ENCODE measurements around the gene BCL11B. TPM values are rescaled to one million over a fixed set of nuclear protein-coding genes. Genes with fewer than 3 reads are reported as not detected.
"Not testable (repeated sequence)": the region's sequence is repeated elsewhere in the genome, so short reads cannot be mapped to it uniquely, and the experiment has no call there.

The BCL11B gene
- total and polyA plus RNA-seq, 4 experiments from 2014 or later = 2.6 to 165 (median 87.3) TPM

DNA sequence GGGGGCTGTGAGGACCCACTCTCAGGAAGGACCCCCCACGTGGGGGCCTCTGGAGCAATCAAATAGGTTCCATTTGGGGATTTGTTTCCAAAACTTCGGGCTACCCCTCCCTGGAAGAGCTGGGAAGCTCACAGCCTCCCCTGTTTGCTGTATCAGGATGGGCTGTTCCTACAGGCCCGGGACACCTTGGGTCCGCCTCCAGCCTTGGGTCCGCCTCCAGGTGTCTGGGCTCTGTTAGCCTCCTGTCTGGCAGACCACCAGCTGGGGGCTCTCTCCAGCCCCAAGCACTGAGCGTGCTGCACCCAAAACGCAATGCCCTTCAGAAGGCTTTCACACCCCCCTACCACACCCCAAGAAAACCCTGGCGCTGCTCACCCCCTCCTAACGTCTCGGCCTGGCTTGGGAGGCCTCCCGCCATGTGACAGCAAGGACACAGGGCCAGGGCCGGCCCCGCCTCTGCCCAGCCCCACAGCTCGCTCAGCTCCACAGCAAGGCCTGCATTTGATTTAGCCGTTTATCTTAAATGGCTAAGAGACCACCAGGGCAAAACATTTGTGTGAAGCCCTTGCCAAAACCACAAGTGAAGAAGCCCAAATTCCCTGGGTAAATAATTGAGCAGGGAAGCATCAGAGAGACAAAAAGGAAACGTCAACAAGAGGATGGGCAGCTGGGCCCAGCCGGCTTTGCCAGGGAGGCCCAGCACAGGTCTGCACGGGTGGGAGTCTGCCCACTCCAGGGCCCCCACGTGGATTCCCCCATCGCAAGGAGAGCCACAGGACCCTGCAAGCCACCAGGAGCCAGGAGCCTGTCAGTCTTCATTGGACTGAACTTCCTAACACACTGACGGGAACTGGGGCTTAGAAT is 39.9 kb downstream of the BCL11B start:
- CTCF ChIA-PET (ENCODE audit: partially characterized antibody) = interaction anchor here (0.9 to 16.7 kb wide), 7 partner anchors 9 to 43 kb away, joined by 3 to 270 read pairs (median 7); partner anchors contain the start of gene BCL11B
- H3K27ac ChIP-seq (ENCODE audit: low read depth, low read length) = peak overlapping the region; percentile 98
- Mint-ChIP-seq H3K9me3 (peaks cover 0 to 17% (median 0%) of the 10 kb centered on the region in 8 donors), H3K27ac (peak overlapping the region; percentile 98 to 99 (median 99)), H3K4me1 (peaks cover 75 to 98% (median 89%) of the 10 kb centered on the region in 4 donors), H3K27me3 (no peaks in the 10 kb centered on the region), H3K36me3 (peaks cover 26 to 75% of the 10 kb centered on the region in 2 donors), H3K4me3 (peak overlapping the region; percentile 74 to 99 (median 87))
- peak in 1 of 5 donors; percentile 69 for DNase-seq
- H3K36me3 ChIP-seq (ENCODE audit: insufficient read depth, low read length) = peaks cover 21% of the 10 kb centered on the region
- POLR2A ChIA-PET (ENCODE audit: partially characterized antibody) = interaction anchor here (0.7 to 87.2 kb wide), 5 partner anchors 13 to 1508 kb away, joined by 3 to 6015 read pairs (median 9); partner anchors contain the start of gene BCL11B
- no peaks in the 10 kb centered on the region for H3K27me3 ChIP-seq (ENCODE audit: insufficient read depth, low read length)
- H3K4me1 ChIP-seq (ENCODE audit: insufficient read depth, low read length) = peaks cover 100% of the 10 kb centered on the region
- H3K9me3 ChIP-seq (ENCODE audit: control insufficient read depth in 1 of 2, low read length in 2 of 2) = no peaks in the 10 kb centered on the region
- H3K4me3 ChIP-seq (ENCODE audit: low read length in 2 of 2) = peak overlapping the region; percentile 9 to 20
- intact Hi-C loops (cut with micrococcal nuclease) = loop anchor here (2.0 kb wide), 3 partner anchors 15 to 1253 kb away; no protein-coding TSS in a partner anchor

DNA sequence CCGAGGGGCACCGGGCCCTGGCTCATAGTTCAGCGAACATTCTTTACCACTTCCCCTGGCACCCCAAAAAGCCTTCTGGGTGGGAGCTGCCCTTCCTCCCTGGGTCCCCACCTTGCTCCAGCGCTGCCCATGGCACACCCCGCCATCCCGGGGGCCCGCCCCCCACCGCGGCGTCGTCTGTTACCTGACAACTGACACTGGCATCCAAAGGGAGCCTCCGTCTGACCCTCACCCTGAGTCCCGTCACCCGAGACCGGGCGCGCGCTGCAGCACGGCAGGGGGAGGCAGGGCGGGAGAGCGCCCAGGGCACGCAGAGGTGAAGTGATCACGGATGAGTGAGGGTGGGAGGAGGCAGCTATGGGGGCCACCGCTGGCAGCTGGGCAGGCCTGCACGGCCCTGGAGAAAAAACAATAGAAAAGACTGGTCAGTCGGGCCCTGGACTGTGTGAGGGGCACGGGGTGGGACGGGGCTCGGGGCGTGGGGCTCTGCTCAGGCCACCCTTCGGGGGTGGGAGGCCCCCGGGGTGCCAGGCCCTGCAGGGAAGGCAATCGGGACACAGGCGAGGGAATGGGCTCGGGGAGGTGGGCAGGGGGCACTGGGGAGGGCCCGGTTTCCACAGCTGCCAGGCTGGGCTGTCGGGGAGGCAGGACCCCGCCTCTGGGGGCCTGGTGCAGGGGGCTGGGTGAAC is 40.7 kb downstream of the BCL11B start:
- H3K4me1 Mint-ChIP-seq = peaks cover 77 to 98% (median 89%) of the 10 kb centered on the region in 4 donors
- peak overlapping the region; percentile 99 for H3K27ac Mint-ChIP-seq
- DNase-seq = no peak
- H3K4me1 ChIP-seq (ENCODE audit: insufficient read depth, low read length) = peaks cover 100% of the 10 kb centered on the region
- H3K27me3 Mint-ChIP-seq = no peaks in the 10 kb centered on the region
- no peaks in the 10 kb centered on the region for H3K27me3 ChIP-seq (ENCODE audit: insufficient read depth, low read length)
- CTCF ChIA-PET (ENCODE audit: partially characterized antibody) = interaction anchor here (0.6 to 16.7 kb wide), 21 partner anchors 10 to 1368 kb away, joined by 3 to 270 read pairs (median 4); partner anchors contain the start of gene BCL11B
- peak overlapping the region in 1 of 2 donors; percentile 13 for H3K4me3 ChIP-seq (ENCODE audit: low read length in 2 of 2)
- H3K36me3 Mint-ChIP-seq = peaks cover 28 to 80% of the 10 kb centered on the region in 2 donors
- peaks cover 0 to 19% (median 0%) of the 10 kb centered on the region in 8 donors for H3K9me3 Mint-ChIP-seq
- H3K27ac ChIP-seq (ENCODE audit: low read depth, low read length) = peak overlapping the region; percentile 98
- peaks cover 24% of the 10 kb centered on the region for H3K36me3 ChIP-seq (ENCODE audit: insufficient read depth, low read length)
- no peaks in the 10 kb centered on the region for H3K9me3 ChIP-seq (ENCODE audit: control insufficient read depth in 1 of 2, low read length in 2 of 2)
- POLR2A ChIA-PET (ENCODE audit: partially characterized antibody) = interaction anchor here (0.6 to 87.2 kb wide), 15 partner anchors 13 to 1629 kb away, joined by 3 to 6015 read pairs (median 5); partner anchors contain the start of gene BCL11B
- peak overlapping the region; percentile 74 to 99 (median 85) for H3K4me3 Mint-ChIP-seq
- intact Hi-C loops (cut with micrococcal nuclease) = loop anchor here (2.0 kb wide), 3 partner anchors 15 to 1253 kb away; no protein-coding TSS in a partner anchor

DNA sequence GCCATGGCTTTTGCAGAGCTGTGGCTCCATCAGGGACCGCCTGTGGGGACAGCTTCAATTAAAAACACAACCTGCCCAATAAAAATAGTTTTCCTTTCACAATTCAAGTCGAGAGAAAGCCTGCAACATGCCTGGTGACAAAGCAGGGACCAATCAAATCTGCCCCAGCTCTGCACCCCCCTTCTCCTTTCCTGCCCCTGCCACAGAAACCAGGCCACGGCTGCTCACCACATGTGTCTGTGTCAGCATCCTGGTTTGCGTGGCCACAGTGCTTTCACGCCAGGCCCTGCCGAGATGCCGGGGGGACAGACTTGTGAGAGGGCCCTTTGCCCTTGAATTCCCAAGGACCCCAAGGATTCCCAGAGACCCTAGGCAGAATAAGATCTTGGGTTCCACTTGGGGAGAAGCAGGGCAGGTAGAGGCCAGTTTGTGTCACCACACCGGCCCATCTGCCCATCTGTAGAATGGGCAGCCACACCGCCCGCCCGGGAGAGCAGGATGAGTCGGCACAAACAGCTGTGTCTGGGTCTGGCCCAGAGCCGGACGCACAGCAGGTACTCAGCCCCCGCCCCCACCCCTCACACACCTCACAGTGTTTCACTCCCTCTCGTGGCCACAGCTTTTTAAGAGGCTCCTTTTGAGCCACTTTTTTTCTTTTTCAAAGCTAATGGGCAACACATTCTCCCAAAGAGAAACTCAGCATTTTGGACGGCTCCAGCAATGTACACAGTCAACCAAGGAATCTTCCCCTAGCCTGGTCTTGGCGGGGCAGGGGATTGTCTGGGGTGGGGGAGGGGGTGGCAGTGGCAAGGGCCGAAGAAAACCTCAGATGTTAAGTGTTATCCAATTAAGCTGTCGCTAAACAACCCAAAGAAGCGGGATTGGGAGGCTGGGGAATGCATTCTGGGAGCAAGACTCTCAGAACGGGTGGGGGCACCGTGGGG is 41.5 kb downstream of the BCL11B start:
- peaks cover 78 to 98% (median 89%) of the 10 kb centered on the region in 4 donors for H3K4me1 Mint-ChIP-seq
- Histone ChIP-seq H3K27ac (ENCODE audit: low read depth, low read length) (peak overlapping the region; percentile 98), H3K4me3 (ENCODE audit: low read length in 2 of 2) (peak overlapping the region in 1 of 2 donors; percentile 13), H3K36me3 (ENCODE audit: insufficient read depth, low read length) (peaks cover 32% of the 10 kb centered on the region), H3K27me3 (ENCODE audit: insufficient read depth, low read length) (no peaks in the 10 kb centered on the region), H3K4me1 (ENCODE audit: insufficient read depth, low read length) (peaks cover 100% of the 10 kb centered on the region), H3K9me3 (ENCODE audit: control insufficient read depth in 1 of 2, low read length in 2 of 2) (no peaks in the 10 kb centered on the region)
- ChIA-PET POLR2A (ENCODE audit: partially characterized antibody) (interaction anchor here (0.6 to 87.2 kb wide), 12 partner anchors 14 to 1628 kb away, joined by 3 to 6015 read pairs (median 5); partner anchors contain the start of gene BCL11B), CTCF (ENCODE audit: partially characterized antibody) (interaction anchor here (0.6 to 16.7 kb wide), 30 partner anchors 11 to 1367 kb away, joined by 3 to 270 read pairs (median 4); partner anchors contain the start of gene BCL11B)
- peak overlapping the region; percentile 98 to 99 (median 99) for H3K27ac Mint-ChIP-seq
- intact Hi-C loops (cut with micrococcal nuclease) = loop anchor here (1.0 to 2.0 kb wide), 6 partner anchors 11 to 1252 kb away; no protein-coding TSS in a partner anchor
- peak; percentile 88 to 95 (median 90) for DNase-seq
- peak overlapping the region; percentile 56 to 94 (median 80) for H3K4me3 Mint-ChIP-seq
- peaks cover 36 to 82% of the 10 kb centered on the region in 2 donors for H3K36me3 Mint-ChIP-seq
- peaks cover 0 to 19% (median 0%) of the 10 kb centered on the region in 8 donors for H3K9me3 Mint-ChIP-seq
- no peaks in the 10 kb centered on the region for H3K27me3 Mint-ChIP-seq

GRCh38 chr14:99229654-99230207 is 42.3 kb downstream of the BCL11B start:
- POLR2A ChIA-PET (ENCODE audit: partially characterized antibody) = interaction anchor here (1.3 to 87.2 kb wide), 9 partner anchors 14 to 1627 kb away, joined by 3 to 6015 read pairs (median 5); partner anchors contain the start of gene BCL11B
- H3K4me3 ChIP-seq (ENCODE audit: low read length in 2 of 2) = peak overlapping the region in 1 of 2 donors; percentile 13
- H3K27me3 ChIP-seq (ENCODE audit: insufficient read depth, low read length) = no peaks in the 10 kb centered on the region
- CTCF ChIA-PET (ENCODE audit: partially characterized antibody) = interaction anchor here (0.7 to 16.7 kb wide), 18 partner anchors 11 to 1091 kb away, joined by 3 to 270 read pairs (median 4); partner anchors contain the start of gene BCL11B
- peaks cover 39% of the 10 kb centered on the region for H3K36me3 ChIP-seq (ENCODE audit: insufficient read depth, low read length)
- peaks cover 0 to 19% (median 0%) of the 10 kb centered on the region in 8 donors for H3K9me3 Mint-ChIP-seq
- H3K36me3 Mint-ChIP-seq = peaks cover 39 to 86% of the 10 kb centered on the region in 2 donors
- peaks cover 100% of the 10 kb centered on the region for H3K4me1 ChIP-seq (ENCODE audit: insufficient read depth, low read length)
- H3K27ac ChIP-seq (ENCODE audit: low read depth, low read length) = peak overlapping the region; percentile 98
- peak in 3 of 5 donors; percentile 51 to 72 (median 53) for DNase-seq
- intact Hi-C loops (cut with micrococcal nuclease) = loop anchor here (1.0 to 2.0 kb wide), 6 partner anchors 12 to 1251 kb away; no protein-coding TSS in a partner anchor
- H3K27me3 Mint-ChIP-seq = no peaks in the 10 kb centered on the region
- peaks cover 79 to 98% (median 89%) of the 10 kb centered on the region in 4 donors for H3K4me1 Mint-ChIP-seq
- peak overlapping the region; percentile 98 to 99 (median 99) for H3K27ac Mint-ChIP-seq
- H3K9me3 ChIP-seq (ENCODE audit: control insufficient read depth in 1 of 2, low read length in 2 of 2) = no peaks in the 10 kb centered on the region
- peak overlapping the region; percentile 56 to 94 (median 82) for H3K4me3 Mint-ChIP-seq

GRCh38 chr14:99228760-99229159 is 43.2 kb downstream of the BCL11B start:
- Mint-ChIP-seq H3K36me3 (peaks cover 46 to 87% of the 10 kb centered on the region in 2 donors), H3K4me1 (peaks cover 79 to 98% (median 90%) of the 10 kb centered on the region in 4 donors), H3K9me3 (peaks cover 0 to 19% (median 0%) of the 10 kb centered on the region in 8 donors), H3K4me3 (peak overlapping the region; percentile 56 to 94 (median 82)), H3K27ac (peak overlapping the region; percentile 98 to 99 (median 99))
- Histone ChIP-seq H3K27ac (ENCODE audit: low read depth, low read length) (peak overlapping the region; percentile 98), H3K36me3 (ENCODE audit: insufficient read depth, low read length) (peaks cover 49% of the 10 kb centered on the region), H3K4me1 (ENCODE audit: insufficient read depth, low read length) (peaks cover 100% of the 10 kb centered on the region)
- H3K4me3 ChIP-seq (ENCODE audit: low read length in 2 of 2); intact Hi-C loops (cut with micrococcal nuclease); H3K27me3 Mint-ChIP-seq; H3K27me3 ChIP-seq (ENCODE audit: insufficient read depth, low read length); DNase-seq; H3K9me3 ChIP-seq (ENCODE audit: control insufficient read depth in 1 of 2, low read length in 2 of 2): not testable (repeated sequence)
- ChIA-PET POLR2A (ENCODE audit: partially characterized antibody) (interaction anchor here (0.7 to 87.2 kb wide), 5 partner anchors 13 to 1089 kb away, joined by 3 to 6015 read pairs (median 8); partner anchors contain the start of gene BCL11B), CTCF (ENCODE audit: partially characterized antibody) (interaction anchor here (1.2 to 16.7 kb wide), 5 partner anchors 7 to 43 kb away, joined by 6 to 270 read pairs (median 15); partner anchors contain the start of gene BCL11B)
